Measurements from ENCODE around the gene CLEC10A. TPM values are rescaled to one million over a fixed set of nuclear protein-coding genes. Genes with fewer than 3 reads are reported as not detected.

The CLEC10A gene
- total and polyA plus RNA-seq, 2 experiments from 2014 or later: not detected

DNA sequence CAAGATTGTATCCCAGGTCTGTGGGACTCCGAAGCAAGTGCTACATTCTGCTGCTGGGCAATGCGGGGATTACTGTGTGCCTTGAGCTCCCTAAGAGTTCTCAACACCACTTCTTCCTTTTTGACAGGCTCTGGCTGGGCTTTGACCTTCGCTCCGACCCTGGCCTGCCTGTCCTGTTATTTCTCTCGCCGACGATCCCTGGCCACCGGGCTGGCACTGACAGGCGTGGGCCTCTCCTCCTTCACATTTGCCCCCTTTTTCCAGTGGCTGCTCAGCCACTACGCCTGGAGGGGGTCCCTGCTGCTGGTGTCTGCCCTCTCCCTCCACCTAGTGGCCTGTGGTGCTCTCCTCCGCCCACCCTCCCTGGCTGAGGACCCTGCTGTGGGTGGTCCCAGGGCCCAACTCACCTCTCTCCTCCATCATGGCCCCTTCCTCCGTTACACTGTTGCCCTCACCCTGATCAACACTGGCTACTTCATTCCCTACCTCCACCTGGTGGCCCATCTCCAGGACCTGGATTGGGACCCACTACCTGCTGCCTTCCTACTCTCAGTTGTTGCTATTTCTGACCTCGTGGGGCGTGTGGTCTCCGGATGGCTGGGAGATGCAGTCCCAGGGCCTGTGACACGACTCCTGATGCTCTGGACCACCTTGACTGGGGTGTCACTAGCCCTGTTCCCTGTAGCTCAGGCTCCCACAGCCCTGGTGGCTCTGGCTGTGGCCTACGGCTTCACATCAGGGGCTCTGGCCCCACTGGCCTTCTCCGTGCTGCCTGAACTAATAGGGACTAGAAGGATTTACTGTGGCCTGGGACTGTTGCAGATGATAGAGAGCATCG lies 41.8 kb downstream of the CLEC10A start:
- no peak for ATAC-seq
- peaks cover 26% of the 10 kb centered on the region for H3K27me3 Mint-ChIP-seq (ENCODE audit: insufficient read depth, low read depth, poor library complexity)
- no peak for TF ChIP-seq JUNB (IDR thresholded peaks at IDR 0.05; ENCODE audit: unreplicated experiment)
- TF ChIP-seq, protein P1, sequence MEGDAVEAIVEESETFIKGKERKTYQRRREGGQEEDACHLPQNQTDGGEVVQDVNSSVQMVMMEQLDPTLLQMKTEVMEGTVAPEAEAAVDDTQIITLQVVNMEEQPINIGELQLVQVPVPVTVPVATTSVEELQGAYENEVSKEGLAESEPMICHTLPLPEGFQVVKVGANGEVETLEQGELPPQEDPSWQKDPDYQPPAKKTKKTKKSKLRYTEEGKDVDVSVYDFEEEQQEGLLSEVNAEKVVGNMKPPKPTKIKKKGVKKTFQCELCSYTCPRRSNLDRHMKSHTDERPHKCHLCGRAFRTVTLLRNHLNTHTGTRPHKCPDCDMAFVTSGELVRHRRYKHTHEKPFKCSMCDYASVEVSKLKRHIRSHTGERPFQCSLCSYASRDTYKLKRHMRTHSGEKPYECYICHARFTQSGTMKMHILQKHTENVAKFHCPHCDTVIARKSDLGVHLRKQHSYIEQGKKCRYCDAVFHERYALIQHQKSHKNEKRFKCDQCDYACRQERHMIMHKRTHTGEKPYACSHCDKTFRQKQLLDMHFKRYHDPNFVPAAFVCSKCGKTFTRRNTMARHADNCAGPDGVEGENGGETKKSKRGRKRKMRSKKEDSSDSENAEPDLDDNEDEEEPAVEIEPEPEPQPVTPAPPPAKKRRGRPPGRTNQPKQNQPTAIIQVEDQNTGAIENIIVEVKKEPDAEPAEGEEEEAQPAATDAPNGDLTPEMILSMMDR (conservative IDR thresholded peaks at IDR 0.05; ENCODE audit: low read depth in 2 of 2): peak in 1 of 2 experiments; percentile 47; a peak in 3 of 4 replicates
- TF ChIP-seq POLR2AphosphoS5 (IDR thresholded peaks at IDR 0.05; ENCODE audit: low read depth): 0 out of 2 replicates have a peak, but pooled peaks have one; percentile 25
- H3K27me3 ChIP-seq (ENCODE audit: insufficient read depth): peaks cover 24% of the 10 kb centered on the region
- H3K4me3 ChIP-seq: no peak overlapping the region
- peaks cover 6% of the 10 kb centered on the region for H4K20me1 ChIP-seq (replicated peaks; ENCODE audit: insufficient read depth)
- H3K4me1 ChIP-seq (ENCODE audit: insufficient read depth): peaks cover 20% of the 10 kb centered on the region
- H3K9me2 ChIP-seq (ENCODE audit: insufficient read depth): no peaks in the 10 kb centered on the region
- no peaks in the 10 kb centered on the region for H3K79me2 ChIP-seq (replicated peaks; ENCODE audit: insufficient read depth)
- no peak overlapping the region for H3K27ac ChIP-seq (ENCODE audit: low read depth)
- no peaks in the 10 kb centered on the region for H3K36me3 ChIP-seq (ENCODE audit: insufficient read depth)
- peak overlapping the region; percentile 8; the same call in 1 of the 3 replicates for H3K4me3 Mint-ChIP-seq
- H3K36me3 Mint-ChIP-seq (ENCODE audit: low read depth): peaks cover 3% of the 10 kb centered on the region; the same call in 1 of the 3 replicates
- DNase-seq (ENCODE audit: low spot score): no peak
- no peak overlapping the region for H2AFZ ChIP-seq
- peaks cover 27% of the 10 kb centered on the region for H3K4me1 Mint-ChIP-seq
- no peaks in the 10 kb centered on the region for H3K9me3 Mint-ChIP-seq
- H3K27ac Mint-ChIP-seq: no peak overlapping the region
- peaks cover 19% of the 10 kb centered on the region; the same call in 1 of the 2 replicates for H3F3A ChIP-seq (replicated peaks; ENCODE audit: low read depth)
- no peak overlapping the region for H3K4me2 ChIP-seq

DNA sequence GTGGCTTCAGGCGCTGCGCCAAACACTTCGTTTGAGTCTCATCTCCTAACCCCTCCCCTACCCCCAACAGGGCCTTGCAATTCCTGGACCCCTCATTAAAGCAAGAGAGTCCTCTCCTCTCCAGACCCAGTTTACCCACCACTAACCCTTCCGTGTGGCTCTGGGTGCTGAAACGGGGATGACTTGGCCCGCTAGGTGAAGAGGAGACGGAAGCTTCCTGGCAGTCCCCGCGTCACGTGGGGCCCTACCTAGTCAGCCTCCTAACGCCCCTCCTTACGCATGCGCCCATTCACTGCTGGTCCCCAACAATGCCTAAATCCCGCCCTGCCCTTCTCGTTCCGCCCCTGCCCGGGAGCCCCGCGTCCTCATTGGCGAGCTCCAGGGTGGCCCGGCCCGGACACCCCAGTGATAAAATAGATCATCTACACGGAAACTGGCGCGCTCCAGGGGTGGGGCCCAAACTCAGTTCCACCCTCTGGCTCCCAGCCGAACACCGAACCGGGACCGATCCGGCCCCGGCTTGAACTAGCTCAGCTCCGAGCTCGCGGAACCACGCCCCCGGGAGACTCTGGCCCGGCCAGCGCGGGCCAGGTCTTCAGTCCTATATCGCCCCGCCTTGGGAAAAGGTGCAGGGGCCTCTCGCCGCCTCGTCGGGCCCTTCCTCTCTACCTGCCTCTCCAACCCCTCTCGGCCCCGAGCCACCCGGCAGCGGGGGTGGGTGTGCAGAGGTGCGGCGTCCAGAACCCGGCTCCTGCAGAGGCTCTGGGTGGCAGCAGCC lies 44.3 kb downstream of the CLEC10A start, which contains the start of gene SLC16A13:
Gene SLC16A13, plus strand, starts transcription at position 425 of the 778 bp plus-strand sequence. CDS start 368 bp downstream, outside the sequence.
- peak within 1 kb of the TSS; percentile 99 for H3K4me2 ChIP-seq
- no peaks in the 10 kb centered on the region; the same call in 1 of the 2 replicates for H3K27me3 ChIP-seq (ENCODE audit: insufficient read depth)
- no peaks in the 10 kb centered on the region for H3K79me2 ChIP-seq (replicated peaks; ENCODE audit: insufficient read depth)
- H3K27ac ChIP-seq (ENCODE audit: low read depth): peak within 1 kb of the TSS; percentile 85; the same call in 1 of the 2 replicates
- H3K4me1 Mint-ChIP-seq: peaks cover 17% of the 10 kb centered on the region
- peak; percentile 91 for TF ChIP-seq POLR2AphosphoS5 (IDR thresholded peaks at IDR 0.05; ENCODE audit: low read depth)
- TF ChIP-seq, protein P2, sequence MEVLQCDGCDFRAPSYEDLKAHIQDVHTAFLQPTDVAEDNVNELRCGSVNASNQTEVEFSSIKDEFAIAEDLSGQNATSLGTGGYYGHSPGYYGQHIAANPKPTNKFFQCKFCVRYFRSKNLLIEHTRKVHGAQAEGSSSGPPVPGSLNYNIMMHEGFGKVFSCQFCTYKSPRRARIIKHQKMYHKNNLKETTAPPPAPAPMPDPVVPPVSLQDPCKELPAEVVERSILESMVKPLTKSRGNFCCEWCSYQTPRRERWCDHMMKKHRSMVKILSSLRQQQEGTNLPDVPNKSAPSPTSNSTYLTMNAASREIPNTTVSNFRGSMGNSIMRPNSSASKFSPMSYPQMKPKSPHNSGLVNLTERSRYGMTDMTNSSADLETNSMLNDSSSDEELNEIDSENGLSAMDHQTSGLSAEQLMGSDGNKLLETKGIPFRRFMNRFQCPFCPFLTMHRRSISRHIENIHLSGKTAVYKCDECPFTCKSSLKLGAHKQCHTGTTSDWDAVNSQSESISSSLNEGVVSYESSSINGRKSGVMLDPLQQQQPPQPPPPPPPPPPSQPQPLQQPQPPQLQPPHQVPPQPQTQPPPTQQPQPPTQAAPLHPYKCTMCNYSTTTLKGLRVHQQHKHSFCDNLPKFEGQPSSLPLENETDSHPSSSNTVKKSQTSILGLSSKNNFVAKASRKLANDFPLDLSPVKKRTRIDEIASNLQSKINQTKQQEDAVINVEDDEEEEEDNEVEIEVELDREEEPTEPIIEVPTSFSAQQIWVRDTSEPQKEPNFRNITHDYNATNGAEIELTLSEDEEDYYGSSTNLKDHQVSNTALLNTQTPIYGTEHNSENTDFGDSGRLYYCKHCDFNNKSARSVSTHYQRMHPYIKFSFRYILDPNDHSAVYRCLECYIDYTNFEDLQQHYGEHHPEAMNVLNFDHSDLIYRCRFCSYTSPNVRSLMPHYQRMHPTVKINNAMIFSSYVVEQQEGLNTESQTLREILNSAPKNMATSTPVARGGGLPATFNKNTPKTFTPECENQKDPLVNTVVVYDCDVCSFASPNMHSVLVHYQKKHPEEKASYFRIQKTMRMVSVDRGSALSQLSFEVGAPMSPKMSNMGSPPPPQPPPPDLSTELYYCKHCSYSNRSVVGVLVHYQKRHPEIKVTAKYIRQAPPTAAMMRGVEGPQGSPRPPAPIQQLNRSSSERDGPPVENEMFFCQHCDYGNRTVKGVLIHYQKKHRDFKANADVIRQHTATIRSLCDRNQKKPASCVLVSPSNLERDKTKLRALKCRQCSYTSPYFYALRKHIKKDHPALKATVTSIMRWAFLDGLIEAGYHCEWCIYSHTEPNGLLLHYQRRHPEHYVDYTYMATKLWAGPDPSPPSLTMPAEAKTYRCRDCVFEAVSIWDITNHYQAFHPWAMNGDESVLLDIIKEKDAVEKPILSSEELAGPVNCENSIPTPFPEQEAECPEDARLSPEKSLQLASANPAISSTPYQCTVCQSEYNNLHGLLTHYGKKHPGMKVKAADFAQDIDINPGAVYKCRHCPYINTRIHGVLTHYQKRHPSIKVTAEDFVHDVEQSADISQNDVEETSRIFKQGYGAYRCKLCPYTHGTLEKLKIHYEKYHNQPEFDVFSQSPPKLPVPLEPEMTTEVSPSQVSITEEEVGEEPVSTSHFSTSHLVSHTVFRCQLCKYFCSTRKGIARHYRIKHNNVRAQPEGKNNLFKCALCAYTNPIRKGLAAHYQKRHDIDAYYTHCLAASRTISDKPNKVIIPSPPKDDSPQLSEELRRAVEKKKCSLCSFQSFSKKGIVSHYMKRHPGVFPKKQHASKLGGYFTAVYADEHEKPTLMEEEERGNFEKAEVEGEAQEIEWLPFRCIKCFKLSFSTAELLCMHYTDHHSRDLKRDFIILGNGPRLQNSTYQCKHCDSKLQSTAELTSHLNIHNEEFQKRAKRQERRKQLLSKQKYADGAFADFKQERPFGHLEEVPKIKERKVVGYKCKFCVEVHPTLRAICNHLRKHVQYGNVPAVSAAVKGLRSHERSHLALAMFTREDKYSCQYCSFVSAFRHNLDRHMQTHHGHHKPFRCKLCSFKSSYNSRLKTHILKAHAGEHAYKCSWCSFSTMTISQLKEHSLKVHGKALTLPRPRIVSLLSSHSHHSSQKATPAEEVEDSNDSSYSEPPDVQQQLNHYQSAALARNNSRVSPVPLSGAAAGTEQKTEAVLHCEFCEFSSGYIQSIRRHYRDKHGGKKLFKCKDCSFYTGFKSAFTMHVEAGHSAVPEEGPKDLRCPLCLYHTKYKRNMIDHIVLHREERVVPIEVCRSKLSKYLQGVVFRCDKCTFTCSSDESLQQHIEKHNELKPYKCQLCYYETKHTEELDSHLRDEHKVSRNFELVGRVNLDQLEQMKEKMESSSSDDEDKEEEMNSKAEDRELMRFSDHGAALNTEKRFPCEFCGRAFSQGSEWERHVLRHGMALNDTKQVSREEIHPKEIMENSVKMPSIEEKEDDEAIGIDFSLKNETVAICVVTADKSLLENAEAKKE (CRISPR knock-in tag; IDR thresholded peaks at IDR 0.05): no peak
- H3K36me3 ChIP-seq (ENCODE audit: insufficient read depth): no peaks in the 10 kb centered on the region
- H4K20me1 ChIP-seq (replicated peaks; ENCODE audit: insufficient read depth): no peaks in the 10 kb centered on the region; the same call in 1 of the 2 replicates
- peak within 1 kb of the TSS; percentile 92 for H3K4me3 Mint-ChIP-seq
- H3K4me1 ChIP-seq (ENCODE audit: insufficient read depth): peaks cover 10% of the 10 kb centered on the region
- ATAC-seq (peak; percentile 90), DNase-seq (ENCODE audit: low spot score) (peak; percentile 99)
- H3K4me3 ChIP-seq: peak within 1 kb of the TSS; percentile 97
- H2AFZ ChIP-seq: peak within 1 kb of the TSS; percentile 100
- no peaks in the 10 kb centered on the region for H3K9me2 ChIP-seq (ENCODE audit: insufficient read depth)
- H3K27me3 Mint-ChIP-seq (ENCODE audit: insufficient read depth, low read depth, poor library complexity): peaks cover 8% of the 10 kb centered on the region
- H3K36me3 Mint-ChIP-seq (ENCODE audit: low read depth): peaks cover 3% of the 10 kb centered on the region; the same call in 1 of the 3 replicates
- H3K9me3 Mint-ChIP-seq: 0 out of 3 replicates have a peak, but pooled peaks cover 3% of the 10 kb centered on the region
- peak within 1 kb of the TSS; percentile 91 for H3K27ac Mint-ChIP-seq
- peaks cover 8% of the 10 kb centered on the region; the same call in 1 of the 2 replicates for H3F3A ChIP-seq (replicated peaks; ENCODE audit: low read depth)

Data from GM23338 (cell line).